Stomach smooth muscle (tissue), 2 donors: ENCODE results near the gene PANK2.
"Not testable (repeated sequence)": the region's sequence is repeated elsewhere in the genome, so short reads cannot be mapped to it uniquely, and the experiment has no call there.

Experiments used
- H3K27ac ChIP-seq: one replicate; pipeline ENCODE4 v1.7.0; 2013; ENCODE audit warnings: mild to moderate bottlenecking, low read length, inconsistent platforms
- H3K27me3 ChIP-seq, 2 donors: one replicate each; pipeline ENCODE4 v1.7.0; 2013; ENCODE audit warnings: low read length in 2 of 2; ENCODE audit not compliant: insufficient read depth in 2 of 2, control insufficient read depth in 1 of 2
- H3K36me3 ChIP-seq, 2 donors: one replicate each; pipeline ENCODE4 v1.7.0; 2013; ENCODE audit warnings: low read length in 2 of 2; ENCODE audit not compliant: control insufficient read depth in 2 of 2, insufficient read depth in 2 of 2
- H3K4me1 ChIP-seq: one replicate; pipeline ENCODE4 v1.7.0; 2013; ENCODE audit warnings: low read length; ENCODE audit not compliant: control insufficient read depth, insufficient read depth
- H3K4me3 ChIP-seq, 2 donors: one replicate each; pipeline ENCODE4 v1.7.0; 2013; ENCODE audit warnings: low read length in 2 of 2
- H3K9ac ChIP-seq, 2 donors: one replicate each; pipeline ENCODE4 v1.7.0; 2013; ENCODE audit warnings: low read length in 2 of 2, mild to moderate bottlenecking in 1 of 2
- H3K9me3 ChIP-seq, 2 donors: one replicate each; pipeline ENCODE4 v1.7.0; 2013; ENCODE audit warnings: low read length in 2 of 2; ENCODE audit not compliant: control insufficient read depth in 2 of 2
- donor health status: healthy.
- donor health status: Pancreatic carcinoma.

The PANK2 gene

GRCh38 chr20:3869839-3870634 lies 19.1 kb upstream of the PANK2 start:
- no peaks in the 10 kb centered on the region for H3K9me3 ChIP-seq
- H3K4me3 ChIP-seq: no peak overlapping the region
- no peak overlapping the region for H3K9ac ChIP-seq
- H3K27ac ChIP-seq: no peak overlapping the region
- H3K27me3 ChIP-seq: no peaks in the 10 kb centered on the region
- peaks cover 26 to 28% of the 10 kb centered on the region in 2 donors for H3K36me3 ChIP-seq
- peaks cover 5% of the 10 kb centered on the region for H3K4me1 ChIP-seq

- Histone ChIP-seq H3K27ac (no peak overlapping the region), H3K36me3 (peaks cover 15 to 18% of the 10 kb centered on the region in 2 donors), H3K4me1 (peaks cover 5% of the 10 kb centered on the region), H3K4me3 (no peak overlapping the region), H3K9me3 (no peaks in the 10 kb centered on the region), H3K27me3 (no peaks in the 10 kb centered on the region), H3K9ac (no peak overlapping the region)
Measured at GRCh38 chr20:3871550-3872265, 17.5 kb upstream of the PANK2 start.

GRCh38 chr20:3873507-3873906 lies 15.7 kb upstream of the PANK2 start:
- H3K27me3 ChIP-seq: no peaks in the 10 kb centered on the region
- no peak overlapping the region for H3K4me3 ChIP-seq
- peaks cover 8 to 14% of the 10 kb centered on the region in 2 donors for H3K36me3 ChIP-seq
- peaks cover 2% of the 10 kb centered on the region for H3K4me1 ChIP-seq
- H3K9ac ChIP-seq: no peak overlapping the region
- no peaks in the 10 kb centered on the region for H3K9me3 ChIP-seq
- H3K27ac ChIP-seq: no peak overlapping the region

GRCh38 chr20:3874194-3874844 lies 14.9 kb upstream of the PANK2 start:
- Histone ChIP-seq H3K4me3 (no peak overlapping the region), H3K9ac (no peak overlapping the region), H3K9me3 (no peaks in the 10 kb centered on the region), H3K27ac (no peak overlapping the region), H3K4me1 (peaks cover 2% of the 10 kb centered on the region), H3K36me3 (peaks cover 8 to 14% of the 10 kb centered on the region in 2 donors), H3K27me3 (no peaks in the 10 kb centered on the region)

- Histone ChIP-seq H3K27me3 (no peaks in the 10 kb centered on the region), H3K36me3 (peaks cover 8 to 14% of the 10 kb centered on the region in 2 donors), H3K9ac (no peak overlapping the region), H3K27ac (no peak overlapping the region), H3K4me1 (peaks cover 2% of the 10 kb centered on the region), H3K4me3 (no peak overlapping the region), H3K9me3 (no peaks in the 10 kb centered on the region)
Measured at GRCh38 chr20:3875378-3875974, 13.7 kb upstream of the PANK2 start.

- H3K4me1 ChIP-seq: peaks cover 2% of the 10 kb centered on the region
- no peak overlapping the region for H3K9ac ChIP-seq
- no peak overlapping the region for H3K27ac ChIP-seq
- H3K27me3 ChIP-seq: no peaks in the 10 kb centered on the region
- H3K9me3 ChIP-seq: no peaks in the 10 kb centered on the region
- H3K36me3 ChIP-seq: peaks cover 8 to 14% of the 10 kb centered on the region in 2 donors
- H3K4me3 ChIP-seq: no peak overlapping the region
Measured at GRCh38 chr20:3876000-3876399, 13.2 kb upstream of the PANK2 start.

- Histone ChIP-seq H3K27me3 (no peaks in the 10 kb centered on the region), H3K36me3 (peaks cover 5 to 10% of the 10 kb centered on the region in 2 donors), H3K9ac (no peak overlapping the region), H3K27ac (no peak overlapping the region), H3K9me3 (no peaks in the 10 kb centered on the region), H3K4me1 (no peaks in the 10 kb centered on the region), H3K4me3 (no peak overlapping the region)
Measured at GRCh38 chr20:3876676-3877075, 12.5 kb upstream of the PANK2 start.

- H3K9me3 ChIP-seq, H3K27me3 ChIP-seq, H3K27ac ChIP-seq, H3K36me3 ChIP-seq, H3K4me3 ChIP-seq, H3K4me1 ChIP-seq, H3K9ac ChIP-seq: not testable (repeated sequence)
Measured at GRCh38 chr20:3878921-3879274, 10.3 kb upstream of the PANK2 start.

- Histone ChIP-seq H3K36me3 (no peaks in the 10 kb centered on the region), H3K9ac (no peak overlapping the region), H3K4me3 (no peak overlapping the region), H3K9me3 (no peaks in the 10 kb centered on the region), H3K27me3 (no peaks in the 10 kb centered on the region), H3K4me1 (peaks cover 13% of the 10 kb centered on the region), H3K27ac (no peak overlapping the region)
Measured at GRCh38 chr20:3885715-3886114, 3.5 kb upstream of the PANK2 start.

- peaks cover 26% of the 10 kb centered on the region for H3K4me1 ChIP-seq
- H3K4me3 ChIP-seq: peak overlapping the region; percentile 84 to 96
- H3K27me3 ChIP-seq: no peaks in the 10 kb centered on the region
- peak overlapping the region; percentile 64 to 90 for H3K9ac ChIP-seq
- peak overlapping the region; percentile 80 for H3K27ac ChIP-seq
- H3K9me3 ChIP-seq: no peaks in the 10 kb centered on the region
- H3K36me3 ChIP-seq: no peaks in the 10 kb centered on the region
Measured at GRCh38 chr20:3887876-3888620, 1.1 kb upstream of the PANK2 start.
